DND-41 (cell line): ENCODE results near the gene NKPD1.

Source experiments
- CTCF ChIP-seq: IDR thresholded peaks from 2 replicates; pipeline ENCODE4 v1.5.1; 2012; ENCODE audit warnings: borderline replicate concordance, low read length, moderate library complexity, mild to moderate bottlenecking; ENCODE audit not compliant: poor library complexity, severe bottlenecking; ENCODE audit errors: extremely low read depth
- EZH2 ChIP-seq: IDR thresholded peaks from 3 replicates; pipeline ENCODE4 v1.6.1; 2012; ENCODE audit warnings: borderline replicate concordance, low read depth, mild to moderate bottlenecking, moderate library complexity, low read length, inconsistent platforms; ENCODE audit not compliant: severe bottlenecking

GRCh38 chr19:45162608-45163143, 1.9 kb upstream of the NKPD1 start:
- no peak for TF ChIP-seq CTCF
- no peak for TF ChIP-seq EZH2
